SK-N-SH treated with all-trans-retinoic acid at 6 μM for 48 hours (cell line): ENCODE data around the gene FAF1.

Source experiments
- PATZ1 ChIP-seq: fragments of 250-450 bp; sonication (Bioruptor Pico); IDR thresholded peaks from 2 replicates; pipeline ENCODE4 v1.8.0; 2020; ENCODE audit warnings: mild to moderate bottlenecking, moderate library complexity, borderline replicate concordance
- RARB ChIP-seq: fragments of 250-450 bp; sonication (Bioruptor Pico); IDR thresholded peaks from 2 replicates; pipeline ENCODE4 v1.8.0; 2021; ENCODE audit warnings: mild to moderate bottlenecking, moderate library complexity
- TSHZ2 ChIP-seq: fragments of 250-450 bp; sonication (Bioruptor Pico); IDR thresholded peaks from 2 replicates; pipeline ENCODE4 v1.5.0; 2020; ENCODE audit warnings: mild to moderate bottlenecking, moderate library complexity
- ZC3H10 ChIP-seq: fragments of 250-450 bp; sonication (Bioruptor Pico); IDR thresholded peaks from 2 replicates; pipeline ENCODE4 v1.5.1; 2021; ENCODE audit warnings: mild to moderate bottlenecking, moderate library complexity
- ZNF70 ChIP-seq: fragments of 450-650 bp; formaldehyde crosslinking; IDR thresholded peaks from 2 replicates; pipeline ENCODE4 v1.5.0; 2020; ENCODE audit warnings: mild to moderate bottlenecking, moderate library complexity

- TF ChIP-seq PATZ1 (CRISPR knock-in tag) (no peak), RARB (CRISPR knock-in tag) (no peak), ZNF70 (CRISPR knock-in tag) (no peak), TSHZ2 (CRISPR knock-in tag) (no peak), ZC3H10 (CRISPR knock-in tag) (no peak)
Observed at GRCh38 chr1:50735443-50735842, 224.6 kb downstream of the FAF1 start.
